Retinal pigment epithelial cell (primary cell): ENCODE results near the gene APC2.
"Not testable (repeated sequence)": the region's sequence is repeated elsewhere in the genome, so short reads cannot be mapped to it uniquely, and the experiment has no call there.

Experiments
- DNase-seq: peaks from one replicate; pipeline ENCODE4 v3.0.0-alpha.2; 2010; ENCODE audit warnings: low read depth
- H3K4me3 ChIP-seq: 2 replicates; pipeline ENCODE4 v1.5.1; 2011; ENCODE audit warnings: mild to moderate bottlenecking, low read length, control low read depth, moderate library complexity
- CTCF ChIP-seq: conservative IDR thresholded peaks from 2 replicates; pipeline ENCODE4 v1.5.1; 2011; ENCODE audit warnings: low read depth, low read length, control low read depth, inconsistent platforms

The APC2 gene

DNA sequence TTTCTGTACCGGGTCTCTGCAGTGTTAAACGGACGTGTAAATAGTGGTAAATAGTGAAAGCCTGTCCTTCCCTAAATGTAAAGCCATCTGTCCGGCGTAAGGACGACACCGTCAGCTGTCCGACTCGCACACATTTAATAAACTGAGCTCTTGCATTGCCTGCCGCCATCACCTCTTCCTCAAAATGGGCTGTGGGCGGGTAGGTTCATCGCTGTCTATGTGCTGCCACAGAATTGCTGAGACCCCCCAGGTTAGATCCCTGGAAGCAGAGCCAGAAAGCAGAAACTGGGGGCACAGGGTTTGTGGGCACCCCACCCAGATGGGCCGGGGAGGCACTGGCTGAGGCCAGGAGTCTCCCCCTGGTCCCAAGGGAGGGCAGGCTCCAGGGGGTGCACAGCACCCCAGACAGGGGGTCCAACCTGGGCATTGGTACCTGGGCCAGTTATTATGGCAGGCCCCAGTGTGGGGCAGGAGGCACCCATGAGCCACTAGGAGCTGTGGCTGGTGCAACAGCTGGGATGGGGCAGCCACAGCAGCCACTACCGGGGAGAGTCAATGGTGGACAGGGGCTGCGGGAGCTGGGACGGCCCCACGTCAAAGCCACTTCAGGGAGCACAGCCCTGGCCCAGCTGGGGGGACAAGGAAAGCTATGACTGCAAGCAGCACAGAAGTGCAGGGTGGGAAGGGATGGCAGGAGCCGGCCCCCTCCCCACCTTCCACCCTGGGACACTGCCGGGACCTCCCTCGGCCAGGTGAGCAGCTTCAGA lies 23.3 kb downstream of the APC2 start:
- TF ChIP-seq CTCF = no peak
- no peak for DNase-seq
- H3K4me3 ChIP-seq = no peak overlapping the region

- TF ChIP-seq CTCF = no peak
- DNase-seq = no peak
- H3K4me3 ChIP-seq = no peak overlapping the region
These were observed 24.3 kb downstream of the APC2 start for GRCh38 chr19:1474011-1474764.

GRCh38 chr19:1474765-1475351 lies 24.9 kb downstream of the APC2 start:
- no peak for DNase-seq
- no peak for TF ChIP-seq CTCF
- no peak overlapping the region for H3K4me3 ChIP-seq

DNA sequence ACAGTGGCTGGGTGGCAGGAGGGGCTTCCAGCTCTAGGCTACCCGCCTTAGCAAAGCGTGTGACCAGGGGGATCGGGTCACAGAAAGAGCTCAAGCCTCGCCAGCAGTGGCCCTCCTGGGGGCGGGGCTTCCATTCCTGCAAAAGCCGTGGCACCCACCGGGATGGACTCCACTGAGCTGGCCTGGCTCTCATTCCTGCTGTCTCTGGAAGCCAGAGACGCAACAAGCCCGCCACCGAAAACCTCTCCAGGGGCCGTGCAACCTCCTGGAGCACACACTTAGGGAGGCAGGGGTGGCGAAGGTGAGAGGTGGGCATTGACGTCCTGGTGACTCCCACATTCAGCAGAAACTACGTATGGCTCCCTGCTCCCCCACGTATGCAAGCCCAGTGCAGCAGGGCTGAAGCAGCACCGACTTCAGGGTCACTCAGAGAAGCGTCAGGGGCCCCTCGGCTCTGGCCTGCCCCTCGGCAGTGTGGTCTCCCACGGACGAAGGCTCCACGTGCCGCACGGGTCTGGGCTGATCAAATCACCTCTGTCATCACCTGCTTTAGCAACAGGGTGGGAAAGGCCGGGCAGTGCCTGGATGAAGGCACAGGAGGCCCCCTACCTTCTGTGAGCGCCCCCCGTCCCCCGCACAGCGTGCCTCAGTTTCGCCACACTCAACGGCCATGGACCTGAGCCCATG lies 26.0 kb downstream of the APC2 start:
- no peak for TF ChIP-seq CTCF
- no peak for DNase-seq
- H3K4me3 ChIP-seq = no peak overlapping the region

GRCh38 chr19:1477056-1477455 lies 27.1 kb downstream of the APC2 start:
- not testable (repeated sequence) for H3K4me3 ChIP-seq, DNase-seq

GRCh38 chr19:1478934-1479707 lies 29.2 kb downstream of the APC2 start, which contains the start of gene C19orf25:
Gene C19orf25 (minus strand): TSS chr19:1479215. CDS start chr19:1478903, 312 bp downstream.
- peak; percentile 69 for DNase-seq
- H3K4me3 ChIP-seq = peak within 1 kb of the TSS; percentile 76
- TF ChIP-seq CTCF = no peak
